ENCODE data around the gene INAVA.

The INAVA gene

DNA sequence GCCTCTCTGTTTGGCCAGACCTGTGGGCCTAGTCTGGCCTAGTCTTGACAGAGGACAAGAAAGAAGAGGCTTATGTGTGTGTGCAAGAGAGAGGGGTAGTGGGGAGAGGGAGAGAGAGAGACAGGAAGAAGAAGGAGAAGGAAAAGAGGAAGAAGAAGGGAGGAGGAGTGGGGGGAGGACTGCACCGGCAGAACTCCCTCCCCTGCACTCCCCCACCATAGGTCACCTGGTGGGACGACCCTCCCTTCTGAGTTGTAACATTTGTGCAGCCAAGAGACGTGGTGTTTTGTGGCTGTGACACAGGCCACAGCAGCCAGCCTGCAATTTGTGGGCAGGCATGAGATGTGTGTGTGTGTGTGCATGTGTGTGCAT is 4.3 kb downstream of the INAVA start:
- H3K4me3 Mint-ChIP-seq = no peak overlapping the region
- CTCF ChIA-PET = no interaction called here
- DNase-seq = no peak
- peaks cover 88% of the 10 kb centered on the region for H3K27me3 Mint-ChIP-seq
- no peaks in the 10 kb centered on the region for H3K36me3 Mint-ChIP-seq
- H3K4me1 Mint-ChIP-seq = no peaks in the 10 kb centered on the region
- H3K9me3 Mint-ChIP-seq = no peaks in the 10 kb centered on the region
- H3K27ac Mint-ChIP-seq = no peak overlapping the region

DNA sequence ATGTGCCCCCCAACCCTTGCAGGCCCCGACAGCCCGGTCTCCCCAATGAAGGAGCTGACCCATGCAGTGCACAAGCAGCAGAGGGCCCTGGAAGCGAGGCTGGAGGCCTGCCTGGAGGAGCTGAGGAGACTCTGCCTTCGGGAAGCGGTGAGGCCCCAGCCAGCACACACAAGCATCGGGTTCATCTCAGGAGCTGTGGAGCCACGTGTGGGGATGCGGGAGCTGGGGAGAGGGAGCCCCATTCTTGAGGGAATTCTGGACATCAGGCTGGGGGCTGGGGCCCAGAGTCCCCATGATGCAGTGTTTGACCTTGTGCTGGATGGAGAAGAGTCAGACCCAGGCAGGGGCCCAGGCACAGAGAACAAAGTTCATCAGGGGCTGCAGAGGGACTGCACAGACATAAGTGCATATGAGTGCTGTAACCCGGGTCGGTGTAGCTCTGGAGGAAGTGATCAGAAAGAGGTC is 4.8 kb downstream of the INAVA start:
- Mint-ChIP-seq H3K4me3 (no peak overlapping the region), H3K36me3 (no peaks in the 10 kb centered on the region), H3K4me1 (no peaks in the 10 kb centered on the region), H3K9me3 (no peaks in the 10 kb centered on the region), H3K27me3 (peaks cover 86% of the 10 kb centered on the region), H3K27ac (no peak overlapping the region)
- CTCF ChIA-PET = no interaction called here
- no peak for DNase-seq

DNA sequence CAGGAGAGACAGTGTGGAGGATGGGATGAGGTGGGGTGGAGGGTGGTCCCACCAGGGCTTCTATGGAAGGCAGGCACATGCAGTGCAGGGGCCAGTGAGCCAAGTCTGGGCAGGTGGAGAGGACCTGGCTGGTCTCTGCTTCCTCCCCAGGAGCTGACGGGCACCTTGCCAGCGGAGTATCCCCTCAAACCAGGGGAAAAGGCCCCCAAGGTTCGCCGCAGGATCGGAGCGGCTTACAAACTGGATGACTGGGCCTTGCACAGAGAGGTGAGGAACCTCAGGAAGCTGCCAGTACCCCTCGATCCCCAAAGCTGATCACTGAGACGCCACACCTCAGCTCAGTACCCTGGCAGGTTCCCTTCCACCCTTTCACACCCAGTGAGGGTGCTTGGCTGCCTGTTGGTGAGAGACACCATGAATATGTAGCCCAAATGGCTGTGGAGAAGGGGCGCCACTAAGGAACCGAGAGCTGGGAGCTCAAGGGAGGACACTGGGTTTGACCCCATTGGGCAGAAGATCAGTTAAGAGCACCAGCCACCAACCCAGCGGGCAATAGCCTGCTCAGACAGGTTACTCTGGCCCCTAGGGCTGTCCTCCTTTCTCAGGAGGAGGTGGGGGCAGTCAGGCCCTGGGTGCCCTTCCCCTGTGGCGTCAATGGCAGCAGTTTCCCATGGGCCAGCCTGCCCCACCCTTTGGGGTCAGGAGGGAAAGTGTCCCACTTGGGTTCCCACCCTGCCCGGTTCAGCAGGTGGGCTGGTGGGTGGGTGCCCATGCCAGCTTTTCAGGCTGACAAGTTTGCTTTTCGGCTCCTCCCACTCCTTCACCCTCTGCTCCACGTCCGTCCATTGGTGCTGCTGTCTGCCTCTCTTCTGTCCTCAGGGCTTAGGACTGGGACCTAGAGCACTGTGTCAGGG is 5.5 kb downstream of the INAVA start:
- CTCF ChIA-PET = no interaction called here
- peaks cover 82% of the 10 kb centered on the region for H3K27me3 Mint-ChIP-seq
- H3K9me3 Mint-ChIP-seq = no peaks in the 10 kb centered on the region

DNA sequence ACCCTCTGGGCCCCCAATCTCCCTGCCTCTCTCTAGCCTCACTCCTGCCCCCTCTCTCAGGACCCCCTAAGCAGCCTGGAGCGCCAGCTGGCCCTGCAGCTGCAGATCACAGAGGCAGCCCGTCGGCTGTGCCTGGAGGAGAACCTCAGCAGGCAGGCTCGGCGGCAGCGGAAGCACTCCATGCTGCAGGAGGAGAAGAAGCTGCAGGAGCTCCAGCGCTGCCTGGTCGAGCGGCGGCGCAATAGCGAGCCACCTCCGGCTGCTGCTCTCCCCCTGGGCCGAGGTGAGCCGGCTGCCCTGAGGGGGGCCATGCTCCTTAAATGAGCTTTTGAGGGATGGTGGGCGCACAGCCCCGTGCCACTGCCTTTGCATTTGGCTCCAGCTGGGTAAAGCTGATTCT is 6.2 kb downstream of the INAVA start:
- Mint-ChIP-seq H3K9me3 (no peaks in the 10 kb centered on the region), H3K27ac (no peak overlapping the region), H3K36me3 (no peaks in the 10 kb centered on the region), H3K27me3 (peaks cover 75% of the 10 kb centered on the region), H3K4me1 (peaks cover 12% of the 10 kb centered on the region), H3K4me3 (no peak overlapping the region)
- CTCF ChIA-PET = no interaction called here
- DNase-seq = no peak

More for the DNA sequence above, 5.5 kb downstream of the INAVA start:
- no peak overlapping the region for H3K27ac Mint-ChIP-seq
- H3K4me1 Mint-ChIP-seq = peaks cover 5% of the 10 kb centered on the region
- no peaks in the 10 kb centered on the region for H3K36me3 Mint-ChIP-seq
- no peak for DNase-seq
- H3K4me3 Mint-ChIP-seq = no peak overlapping the region

DNA sequence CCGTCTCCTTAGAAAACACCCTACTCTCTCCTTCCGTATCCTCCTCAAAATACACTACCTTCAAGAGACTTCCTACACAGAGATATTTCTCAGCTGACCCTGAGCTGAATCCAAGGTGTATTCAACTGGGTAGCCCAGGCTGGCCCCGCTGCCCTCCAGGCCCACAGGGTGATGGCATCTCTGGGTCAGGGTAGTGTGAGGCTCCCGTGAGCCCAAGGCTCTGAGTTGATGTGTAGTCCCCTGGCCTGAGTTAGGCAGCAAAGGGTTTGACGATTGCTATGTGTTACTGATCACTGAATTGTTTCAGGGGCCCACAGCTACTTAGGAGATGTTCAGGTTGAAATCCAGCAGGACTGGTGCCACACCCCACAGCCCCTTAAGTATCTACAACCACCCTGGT is 6.7 kb downstream of the INAVA start:
- H3K36me3 Mint-ChIP-seq = no peaks in the 10 kb centered on the region
- no peak overlapping the region for H3K27ac Mint-ChIP-seq
- no peak overlapping the region for H3K4me3 Mint-ChIP-seq
- no peaks in the 10 kb centered on the region for H3K9me3 Mint-ChIP-seq
- CTCF ChIA-PET = no interaction called here
- H3K4me1 Mint-ChIP-seq = peaks cover 15% of the 10 kb centered on the region
- no peak for DNase-seq
- H3K27me3 Mint-ChIP-seq = peaks cover 73% of the 10 kb centered on the region

DNA sequence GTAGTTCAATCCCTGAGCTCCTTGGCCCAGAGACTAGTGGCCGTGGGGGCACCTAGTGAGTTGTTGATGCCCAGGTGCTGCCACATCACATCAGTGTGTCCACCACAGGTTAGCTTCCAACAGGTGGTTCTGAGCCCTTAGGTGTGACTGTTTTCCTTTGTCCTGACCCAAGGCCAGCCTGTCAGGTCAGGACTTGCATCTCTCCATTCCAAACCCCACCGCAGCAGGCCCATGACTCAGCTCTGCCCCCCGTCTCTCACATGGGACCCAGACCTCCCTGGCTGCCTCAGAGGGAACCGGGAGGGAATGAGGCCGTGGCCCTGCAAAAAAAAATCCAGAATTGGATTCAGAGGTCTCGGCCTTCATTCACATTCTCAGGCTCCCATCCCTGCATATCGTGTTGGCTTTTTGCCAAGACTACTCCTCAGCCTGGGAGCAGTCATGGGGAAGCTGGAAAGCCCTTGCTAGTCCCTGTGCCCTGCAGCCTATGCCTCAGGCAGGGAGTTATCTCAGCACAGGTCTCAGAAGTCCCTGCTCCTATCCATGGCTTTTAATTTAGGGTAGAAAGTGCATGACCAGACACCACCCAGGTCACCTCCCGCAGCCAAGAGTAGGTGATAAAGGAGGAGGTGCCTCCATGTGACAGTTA is 7.2 kb downstream of the INAVA start:
- Mint-ChIP-seq H3K9me3 (no peaks in the 10 kb centered on the region), H3K36me3 (no peaks in the 10 kb centered on the region), H3K4me1 (peaks cover 16% of the 10 kb centered on the region), H3K27ac (no peak overlapping the region), H3K4me3 (no peak overlapping the region), H3K27me3 (peaks cover 68% of the 10 kb centered on the region)
- DNase-seq = no peak
- CTCF ChIA-PET = no interaction called here

DNA sequence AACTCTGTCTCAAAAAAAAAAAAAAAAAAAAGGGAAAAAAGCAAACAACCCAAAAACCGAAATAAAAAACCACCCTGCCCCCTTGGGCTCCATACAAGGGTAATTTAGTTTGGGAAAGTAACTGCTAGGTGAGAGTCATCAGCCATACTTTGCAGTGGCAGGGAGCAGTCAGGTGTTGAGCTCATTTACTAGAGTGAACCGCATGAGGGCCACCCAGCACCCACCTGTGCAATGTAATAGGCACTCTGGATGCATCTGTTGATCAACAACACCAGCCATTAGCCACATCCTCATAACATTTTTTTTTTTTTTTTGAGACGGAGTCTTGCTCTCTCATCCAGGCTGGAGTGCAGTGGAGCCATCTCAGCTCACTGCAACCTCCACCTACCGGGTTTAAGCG is 9.1 kb downstream of the INAVA start:
- DNase-seq = no peak
- Mint-ChIP-seq H3K36me3 (no peaks in the 10 kb centered on the region), H3K9me3 (no peaks in the 10 kb centered on the region), H3K27me3 (peaks cover 63% of the 10 kb centered on the region), H3K4me3 (no peak overlapping the region), H3K27ac (no peak overlapping the region), H3K4me1 (peaks cover 18% of the 10 kb centered on the region)
- CTCF ChIA-PET = no interaction called here

DNA sequence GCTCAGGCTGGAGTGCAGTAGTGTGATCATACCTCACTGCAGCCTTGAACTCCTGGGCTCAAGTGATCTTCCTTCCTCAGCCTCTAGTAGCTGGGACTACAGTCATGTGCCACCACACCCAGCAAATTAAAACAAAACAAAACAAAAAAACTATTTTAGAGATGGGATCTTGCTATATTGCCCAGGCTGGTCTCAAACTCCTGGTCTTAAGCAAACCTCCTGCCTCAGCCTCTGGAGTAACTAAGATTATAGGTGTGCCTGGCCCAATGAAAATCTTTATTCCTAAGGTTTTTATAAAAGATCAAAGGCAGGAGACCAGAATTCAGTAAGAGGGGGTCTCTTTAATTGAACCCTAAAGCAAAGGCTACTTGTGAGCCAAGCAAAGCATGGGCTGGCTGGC is 10.1 kb downstream of the INAVA start:
- CTCF ChIA-PET = interaction anchor here (1.4 kb wide), 1 partner anchor 14 kb away, joined by 4 read pairs; no protein-coding TSS in a partner anchor

DNA sequence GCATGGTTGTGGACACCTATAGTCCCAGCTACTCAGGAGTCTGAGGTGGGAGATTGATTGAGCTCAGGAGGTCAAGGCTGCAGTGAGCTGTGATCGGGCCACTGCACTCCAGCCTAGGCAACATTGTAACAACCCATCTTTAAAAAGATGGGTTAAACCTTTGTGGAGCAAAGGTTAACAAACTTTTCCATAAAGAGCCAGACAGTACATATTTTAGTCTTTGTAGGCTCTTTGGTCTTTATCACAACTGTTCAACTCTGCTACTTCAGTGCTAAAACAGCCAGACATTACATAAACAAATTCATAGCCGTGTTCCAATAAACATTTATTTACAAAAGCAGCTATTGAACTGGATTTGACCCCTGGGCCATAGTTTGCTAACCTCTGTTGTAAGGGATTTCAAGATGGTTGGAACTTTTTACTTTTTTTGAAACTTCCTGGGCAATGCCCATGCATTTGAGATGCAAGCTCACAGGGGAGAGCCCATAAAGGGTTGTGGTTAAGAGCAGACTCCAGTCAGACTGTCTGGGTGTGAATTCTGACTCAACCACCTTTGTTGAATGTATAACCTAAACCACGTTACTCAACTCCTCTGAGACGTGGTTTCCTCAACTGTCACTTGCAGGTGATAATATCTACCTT is 10.8 kb downstream of the INAVA start:
- peak; percentile 44 for DNase-seq
- CTCF ChIA-PET = interaction anchor here (1.4 kb wide), 1 partner anchor 14 kb away, joined by 4 read pairs; no protein-coding TSS in a partner anchor

More for the DNA sequence above, 10.1 kb downstream of the INAVA start:
- DNase-seq = no peak
- no peaks in the 10 kb centered on the region for H3K36me3 Mint-ChIP-seq
- no peak overlapping the region for H3K4me3 Mint-ChIP-seq
- H3K27me3 Mint-ChIP-seq = peaks cover 61% of the 10 kb centered on the region
- H3K4me1 Mint-ChIP-seq = peaks cover 18% of the 10 kb centered on the region
- no peaks in the 10 kb centered on the region for H3K9me3 Mint-ChIP-seq
- no peak overlapping the region for H3K27ac Mint-ChIP-seq

DNA sequence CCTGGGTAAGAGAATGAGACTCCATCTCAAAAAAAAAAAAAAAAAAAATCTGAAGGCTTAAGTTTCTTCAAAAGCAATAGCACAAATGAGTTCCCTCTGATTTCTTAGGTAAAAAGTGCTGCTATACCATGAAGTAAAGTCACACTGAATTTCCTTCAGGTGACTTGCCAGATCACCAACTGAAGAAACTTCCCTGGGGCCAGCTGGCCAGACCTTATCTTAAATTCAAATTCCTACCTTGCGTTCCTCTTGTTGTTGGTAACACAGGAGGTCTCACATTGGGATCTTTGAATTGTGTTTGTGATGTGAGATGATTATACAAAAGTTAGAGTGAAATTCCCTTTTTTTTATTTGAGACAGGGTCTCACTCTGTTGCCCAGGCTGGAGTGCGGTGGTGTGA is 11.8 kb downstream of the INAVA start:
- Mint-ChIP-seq H3K4me3 (no peak overlapping the region), H3K27ac (no peak overlapping the region), H3K36me3 (no peaks in the 10 kb centered on the region), H3K27me3 (peaks cover 48% of the 10 kb centered on the region), H3K9me3 (no peaks in the 10 kb centered on the region), H3K4me1 (peaks cover 18% of the 10 kb centered on the region)
- no peak for DNase-seq
- CTCF ChIA-PET = interaction anchor here (0.9 kb wide), 1 partner anchor 18 kb away, joined by 5 read pairs; no protein-coding TSS in a partner anchor

More for the DNA sequence above, 10.8 kb downstream of the INAVA start:
- peaks cover 53% of the 10 kb centered on the region for H3K27me3 Mint-ChIP-seq
- H3K27ac Mint-ChIP-seq = no peak overlapping the region
- no peaks in the 10 kb centered on the region for H3K36me3 Mint-ChIP-seq
- no peak overlapping the region for H3K4me3 Mint-ChIP-seq
- peaks cover 18% of the 10 kb centered on the region for H3K4me1 Mint-ChIP-seq
- no peaks in the 10 kb centered on the region for H3K9me3 Mint-ChIP-seq

DNA sequence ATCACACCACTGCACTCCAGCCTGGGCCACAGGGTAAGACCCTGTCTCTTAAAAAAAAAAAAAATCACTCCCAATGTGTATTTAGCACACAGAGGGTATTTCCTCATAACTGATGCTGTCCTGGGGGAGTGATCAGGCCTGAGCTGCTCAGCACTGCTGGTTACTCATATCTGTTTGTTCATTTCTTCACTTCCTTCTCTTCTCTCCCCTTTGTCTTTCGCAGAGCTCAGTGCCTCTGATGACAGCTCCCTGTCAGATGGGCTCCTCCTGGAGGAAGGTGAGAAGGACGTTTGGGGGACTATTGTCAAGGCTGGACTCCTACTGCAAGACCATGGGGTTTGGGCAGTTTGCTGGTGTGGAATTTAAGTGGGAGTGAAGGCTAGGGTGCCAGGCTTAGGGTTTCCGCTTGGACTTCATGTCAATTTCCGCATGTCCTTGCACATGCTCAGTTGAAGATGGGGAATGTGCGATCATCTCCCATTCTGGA is 13.0 kb downstream of the INAVA start:
- H3K4me1 Mint-ChIP-seq = peaks cover 18% of the 10 kb centered on the region
- H3K36me3 Mint-ChIP-seq = no peaks in the 10 kb centered on the region
- H3K4me3 Mint-ChIP-seq = no peak overlapping the region
- peaks cover 44% of the 10 kb centered on the region for H3K27me3 Mint-ChIP-seq
- DNase-seq = no peak
- no peak overlapping the region for H3K27ac Mint-ChIP-seq
- CTCF ChIA-PET = no interaction called here
- no peaks in the 10 kb centered on the region for H3K9me3 Mint-ChIP-seq

DNA sequence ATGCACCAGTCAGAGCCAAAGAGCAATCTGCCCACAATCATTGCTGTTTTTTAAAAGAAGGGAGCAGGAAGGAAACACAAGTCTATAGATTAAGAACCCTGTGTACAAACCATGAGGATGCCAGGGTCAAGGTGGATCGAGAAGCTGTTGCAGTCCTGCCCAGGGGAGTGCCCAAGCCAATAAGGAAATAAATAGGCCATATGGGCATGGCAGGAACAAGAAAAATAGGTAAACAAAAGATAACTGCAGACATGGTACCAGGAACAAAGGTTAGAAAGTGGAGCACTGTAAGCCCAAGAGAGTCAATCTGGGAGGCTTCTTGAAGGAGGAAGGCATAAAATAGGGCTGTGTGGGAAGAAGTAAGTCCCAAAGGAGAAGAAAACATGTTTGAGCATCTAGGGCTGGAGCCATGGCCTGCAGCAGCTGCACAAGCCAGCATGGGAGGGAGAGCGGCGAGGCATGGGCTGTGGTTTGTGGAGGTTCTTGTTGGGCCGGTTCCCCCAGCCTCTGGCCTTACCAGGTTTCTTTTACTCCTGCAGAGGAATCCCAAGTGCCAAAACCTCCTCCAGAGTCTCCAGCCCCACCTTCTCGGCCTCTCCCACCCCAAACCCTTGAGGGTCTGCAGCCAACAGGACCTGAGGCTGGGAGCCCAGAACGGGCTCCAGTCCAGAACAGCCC is 13.6 kb downstream of the INAVA start:
- Mint-ChIP-seq H3K27me3 (peaks cover 44% of the 10 kb centered on the region), H3K27ac (no peak overlapping the region), H3K9me3 (no peaks in the 10 kb centered on the region), H3K4me1 (peaks cover 18% of the 10 kb centered on the region), H3K36me3 (no peaks in the 10 kb centered on the region), H3K4me3 (no peak overlapping the region)
- CTCF ChIA-PET = no interaction called here
- no peak for DNase-seq

DNA sequence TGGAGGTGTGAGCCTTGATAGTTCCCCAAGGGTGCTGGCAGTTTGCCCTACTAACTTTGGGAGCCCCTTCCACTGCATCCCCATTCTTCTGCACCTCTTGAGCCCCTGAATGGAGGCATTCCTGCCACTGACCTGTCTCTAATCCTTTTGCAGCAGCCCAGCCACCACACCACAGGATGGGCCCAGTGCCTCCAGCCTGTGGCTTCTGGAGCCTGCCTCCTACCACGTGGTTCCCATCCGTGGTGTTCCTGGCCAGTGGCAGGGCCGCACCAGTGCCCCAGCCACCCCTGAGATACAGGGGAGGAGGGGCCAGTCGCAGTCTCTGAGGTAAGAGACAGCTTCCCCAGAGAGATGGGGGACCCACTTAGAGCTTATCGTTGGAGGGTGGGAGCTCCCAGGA is 14.4 kb downstream of the INAVA start:
- Mint-ChIP-seq H3K9me3 (no peaks in the 10 kb centered on the region), H3K4me3 (no peak overlapping the region), H3K4me1 (peaks cover 18% of the 10 kb centered on the region), H3K36me3 (no peaks in the 10 kb centered on the region), H3K27ac (no peak overlapping the region), H3K27me3 (peaks cover 46% of the 10 kb centered on the region)
- CTCF ChIA-PET = no interaction called here
- DNase-seq = no peak

DNA sequence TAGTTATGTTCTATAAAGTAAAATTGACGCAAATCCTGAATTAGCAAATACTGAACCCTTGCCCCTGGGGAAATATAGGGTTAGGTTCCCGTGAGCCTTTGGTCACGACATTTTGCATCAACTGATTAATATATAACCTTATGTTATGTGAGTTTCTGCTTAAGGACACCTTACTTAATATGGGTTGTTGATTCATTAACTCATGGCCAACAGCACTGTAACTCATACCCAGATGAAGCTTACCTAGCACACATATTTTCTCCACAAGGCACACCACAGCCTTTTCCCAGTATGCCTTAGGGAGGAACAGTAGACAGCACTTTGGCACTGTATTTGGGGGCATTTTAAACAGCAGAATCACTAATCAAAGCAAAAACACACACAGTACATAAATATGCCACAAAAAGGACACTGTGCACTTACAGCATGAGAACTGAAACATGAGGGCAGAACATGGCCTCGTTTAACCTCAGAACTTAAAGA is 15.1 kb downstream of the INAVA start:
- no peaks in the 10 kb centered on the region for H3K9me3 Mint-ChIP-seq
- DNase-seq = no peak
- CTCF ChIA-PET = no interaction called here
- no peak overlapping the region for H3K4me3 Mint-ChIP-seq
- peaks cover 16% of the 10 kb centered on the region for H3K4me1 Mint-ChIP-seq
- H3K27ac Mint-ChIP-seq = no peak overlapping the region
- H3K36me3 Mint-ChIP-seq = no peaks in the 10 kb centered on the region
- H3K27me3 Mint-ChIP-seq = peaks cover 40% of the 10 kb centered on the region

Measured in activated naive CD4-positive, alpha-beta T cell treated with anti-CD3 and anti-CD28 coated beads, Interleukin-2, amount 10 ng/mL, durations not matched to agents 7 days and 5 days (primary cell).